Measurements from ENCODE around the gene BRCA2.

Gene BRCA2

GRCh38 chr13:32408296-32409000 is 93.1 kb downstream of the BRCA2 start:
- Mint-ChIP-seq H3K9me3 (no peaks in the 10 kb centered on the region), H3K27me3 (no peaks in the 10 kb centered on the region), H3K27ac (ENCODE audit: low read depth) (peak overlapping the region; percentile 72), H3K36me3 (ENCODE audit: insufficient read depth) (peaks cover 28% of the 10 kb centered on the region), H3K4me1 (peaks cover 20% of the 10 kb centered on the region), H3K4me3 (no peak overlapping the region)
- no peak for ATAC-seq (replicated peaks; ENCODE audit: extremely low read depth, poor library complexity, severe bottlenecking)
- DNase-seq (ENCODE audit: low spot score in 2 of 2), result no peak

GRCh38 chr13:32409001-32409313 is 93.6 kb downstream of the BRCA2 start:
- DNase-seq (ENCODE audit: low spot score in 2 of 2), result no peak
- peaks cover 20% of the 10 kb centered on the region for H3K4me1 Mint-ChIP-seq
- peak overlapping the region; percentile 72 for H3K27ac Mint-ChIP-seq (ENCODE audit: low read depth)

GRCh38 chr13:32409561-32410421 is 94.5 kb downstream of the BRCA2 start:
- Mint-ChIP-seq H3K4me3 (no peak overlapping the region), H3K27ac (ENCODE audit: low read depth) (no peak overlapping the region), H3K4me1 (peaks cover 20% of the 10 kb centered on the region), H3K9me3 (no peaks in the 10 kb centered on the region), H3K27me3 (no peaks in the 10 kb centered on the region), H3K36me3 (ENCODE audit: insufficient read depth) (peaks cover 19% of the 10 kb centered on the region)
- ATAC-seq (replicated peaks; ENCODE audit: extremely low read depth, poor library complexity, severe bottlenecking), result no peak
- no peak for DNase-seq (ENCODE audit: low spot score in 2 of 2)

More at GRCh38 chr13:32409001-32409313, 93.6 kb downstream of the BRCA2 start:
- no peaks in the 10 kb centered on the region for H3K9me3 Mint-ChIP-seq
- ATAC-seq (replicated peaks; ENCODE audit: extremely low read depth, poor library complexity, severe bottlenecking), result no peak
- H3K4me3 Mint-ChIP-seq, result no peak overlapping the region
- H3K36me3 Mint-ChIP-seq (ENCODE audit: insufficient read depth), result peaks cover 26% of the 10 kb centered on the region
- H3K27me3 Mint-ChIP-seq, result no peaks in the 10 kb centered on the region

GRCh38 chr13:32413284-32413683 is 98.0 kb downstream of the BRCA2 start:
- H3K4me1 Mint-ChIP-seq, result peaks cover 33% of the 10 kb centered on the region
- H3K27me3 Mint-ChIP-seq, result no peaks in the 10 kb centered on the region
- H3K36me3 Mint-ChIP-seq (ENCODE audit: insufficient read depth), result peaks cover 5% of the 10 kb centered on the region
- H3K4me3 Mint-ChIP-seq, result no peak overlapping the region
- ATAC-seq (replicated peaks; ENCODE audit: extremely low read depth, poor library complexity, severe bottlenecking), result no peak
- no peak overlapping the region for H3K27ac Mint-ChIP-seq (ENCODE audit: low read depth)
- DNase-seq (ENCODE audit: low spot score in 2 of 2), result no peak
- no peaks in the 10 kb centered on the region for H3K9me3 Mint-ChIP-seq

- Mint-ChIP-seq H3K4me3 (no peak overlapping the region), H3K9me3 (no peaks in the 10 kb centered on the region), H3K4me1 (peaks cover 26% of the 10 kb centered on the region), H3K27me3 (no peaks in the 10 kb centered on the region), H3K27ac (ENCODE audit: low read depth) (no peak overlapping the region), H3K36me3 (ENCODE audit: insufficient read depth) (peaks cover 4% of the 10 kb centered on the region)
- ATAC-seq (replicated peaks; ENCODE audit: extremely low read depth, poor library complexity, severe bottlenecking), result no peak
- DNase-seq (ENCODE audit: low spot score in 2 of 2), result no peak
These were observed 99.3 kb downstream of the BRCA2 start for GRCh38 chr13:32414580-32414979.

- H3K27ac Mint-ChIP-seq (ENCODE audit: low read depth), result no peak overlapping the region
- H3K36me3 Mint-ChIP-seq (ENCODE audit: insufficient read depth), result peaks cover 7% of the 10 kb centered on the region
- no peaks in the 10 kb centered on the region for H3K27me3 Mint-ChIP-seq
- peaks cover 22% of the 10 kb centered on the region for H3K4me1 Mint-ChIP-seq
- ATAC-seq (replicated peaks; ENCODE audit: extremely low read depth, poor library complexity, severe bottlenecking) (peak; percentile 60), DNase-seq (ENCODE audit: low spot score in 2 of 2) (no peak)
- no peaks in the 10 kb centered on the region for H3K9me3 Mint-ChIP-seq
- no peak overlapping the region for H3K4me3 Mint-ChIP-seq
These were observed 99.7 kb downstream of the BRCA2 start for GRCh38 chr13:32415019-32415418.

- H3K4me1 Mint-ChIP-seq, result peaks cover 27% of the 10 kb centered on the region
- ATAC-seq (replicated peaks; ENCODE audit: extremely low read depth, poor library complexity, severe bottlenecking), result no peak
These were observed 102.7 kb downstream of the BRCA2 start for GRCh38 chr13:32417995-32418394.

GRCh38 chr13:32419862-32420261 is 104.6 kb downstream of the BRCA2 start:
- Mint-ChIP-seq H3K4me3 (no peak overlapping the region), H3K27me3 (no peaks in the 10 kb centered on the region), H3K36me3 (ENCODE audit: insufficient read depth) (peaks cover 10% of the 10 kb centered on the region), H3K4me1 (peaks cover 40% of the 10 kb centered on the region), H3K27ac (ENCODE audit: low read depth) (no peak overlapping the region), H3K9me3 (no peaks in the 10 kb centered on the region)
- DNase-seq (ENCODE audit: low spot score in 2 of 2) (no peak), ATAC-seq (replicated peaks; ENCODE audit: extremely low read depth, poor library complexity, severe bottlenecking) (no peak)

More at GRCh38 chr13:32417995-32418394, 102.7 kb downstream of the BRCA2 start:
- Mint-ChIP-seq H3K4me3 (no peak overlapping the region), H3K9me3 (no peaks in the 10 kb centered on the region), H3K36me3 (ENCODE audit: insufficient read depth) (peaks cover 6% of the 10 kb centered on the region), H3K27me3 (no peaks in the 10 kb centered on the region), H3K27ac (ENCODE audit: low read depth) (peak overlapping the region; percentile 32)
- DNase-seq (ENCODE audit: low spot score in 2 of 2), result no peak

GRCh38 chr13:32423592-32423991 is 108.3 kb downstream of the BRCA2 start:
- no peaks in the 10 kb centered on the region for H3K9me3 Mint-ChIP-seq
- H3K4me1 Mint-ChIP-seq, result peaks cover 44% of the 10 kb centered on the region
- peaks cover 32% of the 10 kb centered on the region for H3K36me3 Mint-ChIP-seq (ENCODE audit: insufficient read depth)
- H3K4me3 Mint-ChIP-seq, result no peak overlapping the region
- H3K27me3 Mint-ChIP-seq, result no peaks in the 10 kb centered on the region
- ATAC-seq (replicated peaks; ENCODE audit: extremely low read depth, poor library complexity, severe bottlenecking), result no peak
- no peak for DNase-seq (ENCODE audit: low spot score in 2 of 2)
- H3K27ac Mint-ChIP-seq (ENCODE audit: low read depth), result no peak overlapping the region

- DNase-seq (ENCODE audit: low spot score in 2 of 2) (no peak), ATAC-seq (replicated peaks; ENCODE audit: extremely low read depth, poor library complexity, severe bottlenecking) (no peak)
- Mint-ChIP-seq H3K9me3 (no peaks in the 10 kb centered on the region), H3K36me3 (ENCODE audit: insufficient read depth) (peaks cover 30% of the 10 kb centered on the region), H3K27me3 (no peaks in the 10 kb centered on the region), H3K4me1 (peaks cover 44% of the 10 kb centered on the region), H3K4me3 (peak overlapping the region; percentile 51), H3K27ac (ENCODE audit: low read depth) (peak overlapping the region; percentile 49)
These were observed 109.8 kb downstream of the BRCA2 start for GRCh38 chr13:32425158-32425557.

GRCh38 chr13:32426191-32426989 is 111.1 kb downstream of the BRCA2 start:
- peak; percentile 20 to 44 for DNase-seq (ENCODE audit: low spot score in 2 of 2)
- Mint-ChIP-seq H3K36me3 (ENCODE audit: insufficient read depth) (peaks cover 28% of the 10 kb centered on the region), H3K4me3 (peak overlapping the region; percentile 99), H3K27me3 (no peaks in the 10 kb centered on the region), H3K27ac (ENCODE audit: low read depth) (peak overlapping the region; percentile 100), H3K4me1 (peaks cover 44% of the 10 kb centered on the region), H3K9me3 (no peaks in the 10 kb centered on the region)
- peak; percentile 64 for ATAC-seq (replicated peaks; ENCODE audit: extremely low read depth, poor library complexity, severe bottlenecking)

- Mint-ChIP-seq H3K9me3 (no peaks in the 10 kb centered on the region), H3K27me3 (no peaks in the 10 kb centered on the region), H3K4me3 (peak overlapping the region; percentile 99), H3K27ac (ENCODE audit: low read depth) (peak overlapping the region; percentile 100), H3K36me3 (ENCODE audit: insufficient read depth) (peaks cover 28% of the 10 kb centered on the region), H3K4me1 (peaks cover 43% of the 10 kb centered on the region)
- DNase-seq (ENCODE audit: low spot score in 2 of 2), result peak; percentile 42 to 59
- ATAC-seq (replicated peaks; ENCODE audit: extremely low read depth, poor library complexity, severe bottlenecking), result peak; percentile 31
These were observed 111.9 kb downstream of the BRCA2 start for GRCh38 chr13:32426990-32427851.
